ENCODE results near the gene AGBL2. TPM values are rescaled to one million over a fixed set of nuclear protein-coding genes. Genes with fewer than 3 reads are reported as not detected.
A peak's percentile ranks its signal among the peaks of the same experiment; 100 is the strongest.
"Not testable (repeated sequence)": the region's sequence is repeated elsewhere in the genome, so short reads cannot be mapped to it uniquely, and the experiment has no call there.

Gene AGBL2
- total RNA-seq, 1 experiment from 2014 or later, result not detected

DNA sequence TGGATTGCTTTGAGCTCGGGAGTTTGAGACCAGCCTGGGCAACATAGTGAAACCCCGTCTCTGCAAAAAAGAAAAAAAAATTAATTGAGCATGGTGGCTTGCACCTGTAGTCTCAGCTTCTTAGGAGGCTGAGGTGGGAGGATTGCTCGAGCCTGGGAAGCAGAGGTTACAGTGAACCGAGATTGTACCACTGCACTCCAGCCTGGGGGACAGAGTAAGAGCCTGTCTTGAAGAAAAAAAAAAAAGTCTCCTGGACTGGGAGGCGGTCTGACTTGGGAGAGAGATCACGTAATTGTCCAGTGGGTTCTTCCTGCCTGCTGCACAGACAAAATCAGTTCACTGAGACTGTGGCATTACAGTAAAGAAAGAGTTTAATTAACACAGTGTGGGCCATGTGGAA, 69.7 kb downstream of the AGBL2 start:
- in situ Hi-C loops (cut with HindIII; ENCODE audit: low sequenced_read_pairs), result no loop called here
- DNase-seq (ENCODE audit: low spot score), result no peak

DNA sequence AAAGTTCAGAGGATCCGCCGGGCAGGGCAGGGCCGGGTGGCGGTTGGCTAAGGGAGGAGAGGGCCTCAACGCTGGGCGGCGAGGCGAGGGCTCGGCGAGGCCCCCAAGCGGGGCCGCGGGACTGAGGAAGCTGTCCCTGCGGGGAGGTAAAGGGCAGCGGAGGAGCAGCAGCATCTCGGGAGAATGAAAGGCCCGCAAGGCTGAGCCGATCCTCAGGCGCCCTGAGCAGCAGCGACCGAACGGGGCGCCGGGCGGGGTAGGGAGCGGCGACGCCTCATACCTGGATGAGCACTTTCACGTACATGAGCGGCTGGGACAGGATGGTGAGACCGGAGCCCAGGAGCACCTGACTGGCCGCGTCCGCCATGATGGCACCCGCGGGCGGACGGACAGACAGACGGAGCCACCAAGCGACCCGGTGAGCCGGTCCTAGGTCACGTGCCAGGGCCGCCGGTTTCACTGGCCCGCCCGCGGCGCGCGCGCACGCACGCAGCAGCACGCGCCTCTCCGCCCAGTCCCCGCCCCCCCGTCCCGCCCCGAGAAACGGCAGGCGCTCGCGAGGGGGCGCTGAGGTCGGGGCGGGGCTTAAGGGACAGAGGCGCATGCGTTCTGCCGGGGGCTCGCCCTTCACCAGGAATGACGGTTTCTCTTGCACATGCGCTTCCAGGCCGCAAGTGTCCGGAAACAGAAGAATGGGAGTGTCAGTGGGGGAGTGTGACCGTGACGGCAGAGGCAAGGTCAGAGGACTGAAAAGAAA, 72.9 kb downstream of the AGBL2 start, which contains the start of gene MTCH2:
Gene MTCH2, minus strand, starts transcription at position 461 of the 757 bp plus-strand sequence. Its CDS starts 94 bp downstream, at position 367.
- in situ Hi-C loops (cut with HindIII; ENCODE audit: low sequenced_read_pairs), result no loop called here
- DNase-seq (ENCODE audit: low spot score), result peak; percentile 97

DNA sequence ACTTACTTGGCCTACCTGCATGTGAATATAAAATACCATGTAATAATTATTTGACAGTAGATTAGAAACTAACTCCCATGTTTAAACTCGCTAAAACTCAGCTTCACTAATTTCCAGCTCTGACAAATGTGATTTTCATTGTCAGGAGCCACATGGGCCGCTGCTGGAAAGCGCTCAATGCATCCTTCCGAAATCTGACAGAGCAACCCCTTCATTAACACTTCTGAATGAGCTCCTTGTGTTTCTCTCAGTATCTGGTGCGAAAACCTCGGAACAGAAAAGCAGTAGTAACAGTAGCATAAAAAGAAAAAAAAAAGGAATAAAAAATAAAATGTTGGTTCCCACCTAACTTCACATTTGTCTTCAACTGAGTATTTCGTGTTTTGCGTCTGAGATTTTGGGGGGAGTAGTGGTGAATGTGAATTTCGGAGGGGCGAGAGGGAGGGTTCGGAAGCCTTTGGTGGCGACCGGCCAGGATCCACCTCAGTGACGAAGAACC, 73.5 kb downstream of the AGBL2 start:
- DNase-seq (ENCODE audit: low spot score), result peak; percentile 55
- in situ Hi-C loops (cut with HindIII; ENCODE audit: low sequenced_read_pairs), result no loop called here

DNA sequence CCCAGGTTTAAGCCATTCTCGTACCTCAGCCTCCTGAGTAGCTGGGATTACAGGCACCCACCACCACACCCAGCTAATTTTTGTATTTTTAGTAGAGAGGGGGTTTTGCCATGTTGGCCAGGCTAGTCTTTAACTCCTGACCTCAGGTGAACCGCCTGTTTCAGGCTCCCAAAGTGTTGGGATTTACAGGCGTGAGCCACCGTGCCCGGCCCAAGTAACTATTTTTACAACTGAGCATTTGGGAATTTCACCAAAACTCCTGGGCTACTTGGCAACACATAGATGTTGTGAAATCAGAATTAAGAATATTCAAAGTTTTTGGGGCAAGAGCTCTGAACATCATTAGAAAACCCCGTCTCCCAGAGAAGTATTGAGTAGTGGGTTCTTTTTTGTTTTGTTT, 74.7 kb downstream of the AGBL2 start:
- peak; percentile 27 for DNase-seq (ENCODE audit: low spot score)
- in situ Hi-C loops (cut with HindIII; ENCODE audit: low sequenced_read_pairs), result not testable (repeated sequence)

DNA sequence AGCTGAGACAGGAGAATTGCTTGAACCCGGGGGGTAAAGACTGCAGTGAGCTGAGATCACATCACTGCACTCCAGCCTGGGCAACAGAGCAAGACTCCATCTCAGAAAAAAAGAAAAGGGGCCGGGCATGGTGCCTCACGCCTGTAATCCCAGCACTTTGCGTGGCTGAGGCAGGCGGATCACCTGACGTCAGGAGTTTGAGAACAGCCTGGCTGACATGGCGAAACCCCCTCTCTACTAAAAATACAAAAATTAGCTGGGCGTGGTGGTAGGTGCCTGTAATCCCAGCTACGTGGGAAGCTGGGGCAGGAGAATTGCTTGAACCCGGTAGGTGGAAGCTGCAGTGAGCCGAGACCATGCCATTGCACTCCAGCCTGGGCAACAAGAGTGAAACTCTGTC, 78.8 kb downstream of the AGBL2 start:
- DNase-seq (ENCODE audit: low spot score); in situ Hi-C loops (cut with HindIII; ENCODE audit: low sequenced_read_pairs): not testable (repeated sequence)

DNA sequence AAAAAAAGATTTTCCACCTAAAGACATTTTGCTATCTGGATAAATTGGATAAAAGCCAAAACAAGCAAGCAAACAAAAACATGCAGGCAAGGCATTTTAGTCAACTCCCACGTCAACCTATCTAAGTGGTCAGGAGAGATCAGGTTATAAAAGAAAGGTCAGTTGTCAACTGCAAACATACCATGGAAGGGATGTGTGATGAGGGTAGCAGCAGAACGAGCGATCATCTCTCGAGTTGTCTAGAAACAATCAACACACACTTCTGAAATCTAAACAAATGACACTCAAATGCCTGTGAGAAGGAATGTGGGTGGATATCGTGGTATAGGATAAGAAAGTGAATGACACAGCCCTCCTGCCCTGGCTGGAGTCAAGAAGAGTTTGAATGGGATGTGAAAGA, 83.7 kb downstream of the AGBL2 start:
- DNase-seq (ENCODE audit: low spot score), result no peak
- in situ Hi-C loops (cut with HindIII; ENCODE audit: low sequenced_read_pairs), result no loop called here

DNA sequence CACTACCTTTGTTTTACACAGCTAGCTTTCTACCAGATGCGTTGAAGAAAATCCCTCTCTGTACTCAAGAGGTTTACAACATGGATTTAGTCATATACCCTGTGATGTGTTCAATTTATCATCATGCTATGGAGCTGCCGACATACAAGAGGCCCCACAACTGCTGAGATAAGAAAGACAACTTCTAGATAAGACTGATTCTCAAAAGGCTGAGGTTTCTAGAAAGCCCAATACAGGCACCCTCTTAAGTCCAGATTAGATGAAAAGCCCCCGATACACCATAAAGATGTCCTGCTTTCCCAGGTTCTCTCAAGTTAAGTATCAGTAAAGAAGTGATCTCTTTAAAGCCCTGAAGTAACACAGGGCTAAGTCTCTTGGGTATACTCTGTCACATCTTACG, 87.1 kb downstream of the AGBL2 start:
- no peak for DNase-seq (ENCODE audit: low spot score)
- in situ Hi-C loops (cut with HindIII; ENCODE audit: low sequenced_read_pairs), result no loop called here

DNA sequence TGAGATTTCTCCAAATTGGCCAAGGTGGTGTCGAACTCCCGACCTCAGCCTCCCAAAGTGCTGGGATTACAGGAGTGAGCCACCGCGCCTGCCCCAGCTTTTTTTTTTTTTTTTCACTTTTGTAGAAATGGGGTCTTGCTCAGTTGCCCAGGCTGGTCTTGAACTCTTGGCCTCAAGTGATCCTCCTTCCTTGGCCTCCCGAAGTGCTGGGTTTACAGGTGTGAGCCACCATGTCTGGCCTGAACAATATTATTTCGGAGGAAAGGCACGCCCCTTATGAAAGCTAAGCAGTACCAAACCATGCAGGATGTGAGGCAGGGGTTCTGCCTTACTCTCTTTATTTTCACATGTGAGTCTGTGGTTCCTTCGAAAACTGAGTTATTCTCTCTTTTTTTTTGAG, 88.9 kb downstream of the AGBL2 start:
- no peak for DNase-seq (ENCODE audit: low spot score)
- in situ Hi-C loops (cut with HindIII; ENCODE audit: low sequenced_read_pairs), result no loop called here

DNA sequence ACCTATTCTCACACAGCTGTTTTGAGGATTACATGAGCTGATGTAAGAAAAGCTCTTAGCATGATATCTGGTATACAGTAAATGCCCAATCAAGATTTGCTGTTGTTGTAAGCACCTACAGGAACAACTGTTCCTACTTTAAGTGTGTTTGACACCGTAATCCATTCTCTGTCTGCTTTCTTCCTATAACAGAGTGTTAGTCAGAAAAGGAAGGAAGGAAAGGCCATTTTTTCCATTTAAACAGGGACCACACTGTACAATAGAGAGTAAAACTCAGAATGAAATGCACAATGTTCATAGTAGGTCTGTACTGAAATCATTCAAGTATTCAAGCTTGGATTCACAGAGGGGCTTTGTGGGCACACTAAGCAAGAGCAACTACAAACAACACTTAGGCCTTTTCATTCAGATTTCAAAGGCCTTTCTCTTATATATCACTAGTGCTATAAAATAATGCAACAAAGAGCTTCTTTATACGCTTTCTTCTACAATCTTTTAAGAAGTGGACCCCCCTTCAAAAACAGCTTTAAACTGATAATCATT, 94.3 kb downstream of the AGBL2 start:
- in situ Hi-C loops (cut with HindIII; ENCODE audit: low sequenced_read_pairs), result no loop called here
- no peak for DNase-seq (ENCODE audit: low spot score)

DNA sequence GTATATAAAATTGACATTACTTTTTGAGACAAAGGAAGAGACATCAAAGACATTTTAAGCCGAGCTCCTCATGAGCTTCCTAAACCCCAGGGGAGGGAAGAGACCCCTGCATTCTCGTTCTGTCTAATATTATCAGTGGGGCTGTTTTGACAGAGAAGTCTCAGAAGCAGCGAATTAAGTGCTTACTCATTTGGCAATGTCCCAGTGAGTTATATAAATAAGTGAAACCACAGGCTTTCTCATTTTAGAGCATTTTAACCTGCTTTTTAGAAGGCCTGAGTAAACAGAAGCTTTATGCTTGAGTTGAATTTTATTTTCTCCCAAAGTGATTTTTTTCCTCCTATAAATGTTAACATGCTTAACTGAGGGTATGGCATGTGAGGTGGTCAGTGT, 97.8 kb downstream of the AGBL2 start:
- in situ Hi-C loops (cut with HindIII; ENCODE audit: low sequenced_read_pairs), result no loop called here
- DNase-seq (ENCODE audit: low spot score), result no peak

DNA sequence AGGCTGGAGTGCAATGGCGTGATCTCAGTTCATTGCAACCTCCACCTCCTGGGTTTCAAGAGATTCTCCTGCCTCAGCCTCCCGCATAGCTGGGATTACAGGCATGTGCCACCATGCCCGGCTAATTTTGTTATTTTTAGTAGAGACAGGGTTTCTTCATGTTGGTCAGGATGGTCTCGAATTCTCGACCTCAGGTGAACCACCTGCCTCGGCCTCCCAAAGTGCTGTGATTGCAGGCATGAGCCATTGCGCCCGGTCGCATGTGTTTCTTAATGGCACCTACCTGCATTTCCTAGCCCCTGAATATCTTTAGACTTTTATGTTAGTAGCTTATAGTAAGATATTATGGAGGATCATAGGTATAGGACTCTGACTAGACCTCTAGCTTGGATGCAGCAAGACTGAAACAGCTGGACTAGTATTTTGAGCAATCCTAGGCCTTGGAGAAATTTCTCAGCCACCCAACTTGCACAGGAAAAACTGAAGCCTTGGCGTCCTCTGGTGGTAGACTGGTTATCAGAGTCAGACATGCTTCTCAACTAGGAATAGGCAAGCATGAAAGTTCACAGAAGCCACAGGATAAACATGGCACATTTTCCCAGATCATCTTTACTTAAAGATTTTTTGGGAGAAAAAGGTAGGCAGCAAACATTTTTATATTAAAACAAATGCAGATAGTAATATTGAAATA, 98.3 kb downstream of the AGBL2 start:
- DNase-seq (ENCODE audit: low spot score), result peak; percentile 85

DNA sequence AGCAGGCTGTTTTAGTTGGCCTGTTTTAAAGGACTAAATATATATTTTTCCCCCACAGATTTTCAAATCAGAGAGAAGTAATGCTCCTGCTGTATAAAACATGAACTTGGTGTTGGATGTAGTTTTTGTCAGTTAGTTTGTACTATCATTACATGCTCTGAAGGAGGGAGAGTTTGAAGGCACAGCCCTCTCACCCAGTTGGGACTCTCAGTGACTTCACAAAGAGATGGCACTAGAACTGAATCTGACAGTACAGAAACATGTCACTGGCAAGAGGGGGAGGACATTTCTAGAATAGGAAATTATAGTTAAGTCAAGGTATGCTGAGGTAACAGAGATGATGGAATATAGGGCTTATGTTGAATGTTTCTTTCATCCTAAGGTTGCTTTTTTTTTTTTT, 99.9 kb downstream of the AGBL2 start:
- in situ Hi-C loops (cut with HindIII; ENCODE audit: low sequenced_read_pairs), result no loop called here
- DNase-seq (ENCODE audit: low spot score), result no peak

More for the DNA sequence above, 98.3 kb downstream of the AGBL2 start:
- in situ Hi-C loops (cut with HindIII; ENCODE audit: low sequenced_read_pairs), result no loop called here

DNA sequence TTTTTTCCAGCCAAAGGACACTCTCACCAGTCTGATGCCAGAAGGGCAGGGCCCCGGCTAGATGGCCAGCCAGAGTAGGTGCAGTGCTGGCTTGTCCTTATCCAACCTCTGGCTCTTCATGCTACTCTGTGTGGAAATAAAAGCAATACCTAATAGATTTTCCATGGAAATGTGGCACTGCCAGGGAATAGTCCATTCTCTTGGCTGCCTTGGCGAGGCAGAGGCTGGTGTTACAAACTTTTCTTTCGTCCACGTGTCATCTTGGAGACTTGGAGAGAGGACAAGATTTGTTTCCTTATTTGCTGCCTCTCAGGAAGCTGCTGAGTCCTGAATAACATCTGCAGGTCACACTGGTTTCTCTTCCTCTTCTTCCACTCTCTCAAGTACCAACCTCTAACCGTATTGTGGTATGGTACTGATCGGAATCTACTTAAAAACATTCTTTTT, 103.8 kb downstream of the AGBL2 start:
- no peak for DNase-seq (ENCODE audit: low spot score)
- in situ Hi-C loops (cut with HindIII; ENCODE audit: low sequenced_read_pairs), result no loop called here

DNA sequence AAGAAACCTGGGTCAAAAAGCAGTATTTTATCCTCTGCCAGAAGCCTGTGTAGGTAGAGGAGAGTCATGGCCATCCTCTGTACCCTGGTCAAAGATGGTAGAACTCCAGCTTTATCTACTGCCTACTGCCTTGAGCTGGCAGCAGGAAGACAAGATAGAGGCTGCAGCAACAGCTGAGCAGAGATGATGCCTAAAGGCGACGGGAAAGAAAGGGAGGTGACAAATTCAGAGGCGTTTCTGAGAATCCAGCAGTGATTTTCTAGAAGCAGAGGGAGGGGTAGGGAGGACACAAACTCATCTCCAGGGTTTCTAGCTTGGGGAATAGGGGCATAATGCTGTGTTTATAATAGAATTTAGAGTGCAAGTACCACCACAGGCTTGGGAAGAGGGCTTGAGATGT, 105.5 kb downstream of the AGBL2 start:
- in situ Hi-C loops (cut with HindIII; ENCODE audit: low sequenced_read_pairs), result no loop called here
- no peak for DNase-seq (ENCODE audit: low spot score)

Other genes with a start within 250 kb of the AGBL2 start
- gene CELF1, start 162.2 kb downstream of the AGBL2 start, total RNA-seq (2014; rRNA removed; shearing (Covaris generic)), result 58.7 and 94.4 TPM in 2 replicates
- gene PTPMT1, start 149.8 kb downstream of the AGBL2 start, total RNA-seq (2014; rRNA removed; shearing (Covaris generic)), result 103 and 127 TPM in 2 replicates
- gene KBTBD4, start 136.4 kb downstream of the AGBL2 start, total RNA-seq (2014; rRNA removed; shearing (Covaris generic)), result 32.7 and 43.1 TPM in 2 replicates
- 191 and 200 TPM in 2 replicates for gene NDUFS3, start 136.3 kb downstream of the AGBL2 start, total RNA-seq (2014; rRNA removed; shearing (Covaris generic))
- 0.58 TPM in 1 of 2 replicates, not detected in the other for gene FAM180B, start 128.7 kb downstream of the AGBL2 start, total RNA-seq (2014; rRNA removed; shearing (Covaris generic))
- 2.4 TPM in 1 of 2 replicates, not detected in the other for gene C1QTNF4, start 121.0 kb downstream of the AGBL2 start, total RNA-seq (2014; rRNA removed; shearing (Covaris generic))
- gene MTCH2, start 72.8 kb downstream of the AGBL2 start, total RNA-seq (2014; rRNA removed; shearing (Covaris generic)), result 29.0 and 33.2 TPM in 2 replicates
- 57.4 and 126 TPM in 2 replicates for gene FNBP4, start 52.0 kb upstream of the AGBL2 start, total RNA-seq (2014; rRNA removed; shearing (Covaris generic))
- 38.5 and 61.9 TPM in 2 replicates for gene NUP160, start 133.0 kb upstream of the AGBL2 start, total RNA-seq (2014; rRNA removed; shearing (Covaris generic))